ENCODE data around the gene GMDS.

GMDS gene

GRCh38 chr6:1911474-1911873, 333.9 kb downstream of the GMDS start:
- in situ Hi-C loops (cut with MboI; ENCODE audit: low sequenced_read_pairs), result no loop called here

DNA sequence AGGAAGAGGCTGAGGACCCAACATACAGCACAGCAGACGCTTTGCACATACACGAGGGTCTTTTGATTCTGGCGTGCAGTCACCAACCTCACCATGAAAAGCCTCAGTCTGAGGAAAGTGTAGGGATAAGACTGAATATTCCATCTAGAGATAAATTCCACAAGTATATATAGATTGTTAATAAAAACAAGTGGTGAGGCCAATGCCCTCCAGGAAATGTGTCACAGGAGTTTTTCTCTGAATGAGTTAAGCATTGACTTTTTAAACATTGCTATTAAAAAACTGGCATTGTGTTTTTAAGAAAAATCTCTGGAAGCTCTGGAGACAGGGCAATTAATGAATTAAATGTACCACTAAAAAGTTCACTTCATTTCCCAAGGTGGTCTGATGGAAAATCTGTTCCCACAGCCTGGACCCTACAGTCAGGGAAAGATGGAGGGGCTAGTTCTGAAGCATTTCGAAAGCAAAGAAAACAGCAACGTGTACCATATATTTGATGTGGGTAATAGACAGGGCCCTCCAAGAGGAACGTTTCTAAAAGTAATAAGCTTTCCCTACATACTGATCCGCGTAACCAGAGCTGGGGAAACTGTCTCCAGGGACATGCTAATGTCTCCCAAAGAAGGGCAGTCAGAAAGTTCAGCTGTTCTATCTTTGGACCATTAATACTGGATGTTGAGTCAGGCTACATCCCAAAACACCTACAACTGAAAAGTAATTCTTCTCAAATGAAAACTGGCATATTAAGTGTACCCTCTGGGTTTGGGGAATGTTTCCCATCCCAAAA, 334.6 kb downstream of the GMDS start:
- in situ Hi-C loops (cut with MboI; ENCODE audit: low sequenced_read_pairs), result no loop called here

- in situ Hi-C loops (cut with MboI; ENCODE audit: low sequenced_read_pairs), result no loop called here
Observed at GRCh38 chr6:1908784-1909183, 336.6 kb downstream of the GMDS start.

GRCh38 chr6:1906609-1907008, 338.8 kb downstream of the GMDS start:
- in situ Hi-C loops (cut with MboI; ENCODE audit: low sequenced_read_pairs), result no loop called here

DNA sequence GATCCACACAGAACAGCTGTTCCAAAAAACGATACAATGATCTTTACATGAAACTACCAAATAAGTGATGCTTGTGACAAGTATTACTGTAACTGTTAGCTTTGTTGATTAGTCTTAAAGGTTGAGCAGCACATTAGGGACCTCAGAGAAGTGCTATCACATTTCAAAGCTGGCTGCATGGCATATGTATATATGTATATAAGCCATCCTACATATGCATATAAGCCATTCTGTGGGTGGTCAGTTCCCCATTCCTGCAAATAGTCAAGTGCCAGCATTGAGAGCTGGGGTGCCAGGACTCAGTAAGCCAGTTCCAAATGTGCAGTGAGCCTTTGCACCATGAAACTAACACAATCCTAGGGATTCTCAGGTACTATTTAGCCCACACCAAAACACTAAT, 339.4 kb downstream of the GMDS start:
- in situ Hi-C loops (cut with MboI; ENCODE audit: low sequenced_read_pairs), result no loop called here

- in situ Hi-C loops (cut with MboI; ENCODE audit: low sequenced_read_pairs), result no loop called here
Observed at GRCh38 chr6:1904898-1905297, 340.5 kb downstream of the GMDS start.

DNA sequence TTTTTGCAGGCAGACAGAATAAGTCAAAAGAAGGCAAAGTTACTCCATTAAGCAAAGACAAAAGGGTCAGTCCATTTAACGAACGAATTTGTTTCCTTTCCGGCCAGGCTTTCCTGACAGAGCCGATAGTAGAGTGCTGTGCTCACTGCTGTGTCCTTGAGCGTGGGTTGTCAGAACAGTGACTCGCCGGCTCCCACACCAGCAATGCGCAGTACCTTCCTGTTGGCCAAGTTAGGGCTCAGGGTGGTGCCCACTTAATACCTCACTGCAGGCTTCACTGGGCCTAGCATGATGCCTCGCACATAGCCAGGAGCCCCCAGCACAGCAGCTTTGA, 341.0 kb downstream of the GMDS start:
- in situ Hi-C loops (cut with MboI; ENCODE audit: low sequenced_read_pairs), result no loop called here

DNA sequence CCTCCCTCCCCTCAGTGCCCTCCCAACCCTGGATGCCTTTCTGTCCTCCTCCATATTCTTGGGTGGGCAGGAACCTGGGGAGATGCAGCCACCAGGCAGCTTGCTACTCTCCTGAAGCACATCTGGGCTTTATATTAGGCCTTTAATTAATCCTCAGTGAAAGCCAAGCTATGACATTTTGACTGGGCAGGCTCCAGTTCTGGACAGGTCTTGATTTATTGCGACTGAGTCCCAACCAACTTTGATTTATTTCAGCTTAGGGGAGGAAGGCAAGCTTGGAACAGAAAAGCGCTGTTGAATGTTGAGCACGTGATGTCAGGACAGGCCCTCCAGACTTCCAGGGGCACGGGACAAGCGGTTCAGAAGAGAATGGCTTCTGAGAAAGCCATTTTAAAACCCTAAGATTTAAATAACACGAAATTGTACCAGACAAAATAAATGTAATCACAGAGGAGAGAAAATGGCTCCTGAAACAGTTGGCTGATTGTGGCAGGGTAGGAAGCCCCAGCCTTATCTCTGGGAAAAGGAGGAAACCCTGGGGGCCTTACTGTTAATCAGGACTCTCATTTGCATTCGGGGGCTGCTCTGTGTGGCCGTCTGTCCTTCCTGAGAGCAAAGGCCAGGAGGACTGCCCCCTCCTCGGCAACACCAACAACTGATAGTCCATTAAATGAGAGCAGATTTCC, 341.5 kb downstream of the GMDS start:
- in situ Hi-C loops (cut with MboI; ENCODE audit: low sequenced_read_pairs), result no loop called here

GRCh38 chr6:1901556-1901955, 343.8 kb downstream of the GMDS start:
- in situ Hi-C loops (cut with MboI; ENCODE audit: low sequenced_read_pairs), result no loop called here

DNA sequence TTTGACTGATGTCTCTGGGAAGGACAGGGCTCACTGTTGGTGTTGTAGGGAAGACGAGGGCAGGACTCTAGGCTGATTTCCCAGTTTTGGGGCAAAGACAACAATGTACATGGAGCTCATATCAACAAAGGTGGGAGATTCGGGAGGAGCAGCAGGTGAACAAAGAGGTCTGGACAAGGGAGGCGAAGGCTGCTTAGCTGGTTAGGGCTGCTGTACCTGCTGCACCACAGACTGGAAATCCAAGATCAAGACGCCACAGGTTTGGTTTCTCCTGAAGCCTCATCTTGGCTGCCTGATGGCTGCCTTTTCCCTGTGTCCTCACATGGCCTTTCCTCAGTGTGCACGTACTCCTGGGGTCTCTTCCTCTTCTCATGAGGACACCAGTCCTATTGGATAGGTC, 348.5 kb downstream of the GMDS start:
- in situ Hi-C loops (cut with MboI; ENCODE audit: low sequenced_read_pairs), result no loop called here

DNA sequence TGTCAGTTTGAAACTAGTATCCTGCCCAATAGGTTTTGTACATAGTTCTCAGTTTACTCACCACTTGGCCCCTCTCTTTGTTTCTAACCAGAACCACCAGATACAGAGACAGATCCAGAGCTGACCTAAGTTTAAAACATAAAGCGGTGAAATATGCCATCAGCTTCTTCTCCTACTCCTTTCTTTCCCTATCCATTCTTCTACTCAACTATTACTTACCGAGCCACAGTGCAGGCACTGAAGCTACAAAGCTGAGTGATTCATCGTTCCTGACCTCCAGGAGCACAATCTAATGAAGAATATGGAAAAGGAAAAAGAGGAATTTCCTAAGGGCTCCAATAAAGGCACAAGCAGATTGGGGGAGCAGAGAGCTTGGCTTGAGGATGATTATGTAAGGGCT, 349.7 kb downstream of the GMDS start:
- in situ Hi-C loops (cut with MboI; ENCODE audit: low sequenced_read_pairs), result no loop called here

GRCh38 chr6:1894954-1895353, 350.5 kb downstream of the GMDS start:
- in situ Hi-C loops (cut with MboI; ENCODE audit: low sequenced_read_pairs), result no loop called here

GRCh38 chr6:1893470-1894130, 351.8 kb downstream of the GMDS start:
- in situ Hi-C loops (cut with MboI; ENCODE audit: low sequenced_read_pairs), result no loop called here

DNA sequence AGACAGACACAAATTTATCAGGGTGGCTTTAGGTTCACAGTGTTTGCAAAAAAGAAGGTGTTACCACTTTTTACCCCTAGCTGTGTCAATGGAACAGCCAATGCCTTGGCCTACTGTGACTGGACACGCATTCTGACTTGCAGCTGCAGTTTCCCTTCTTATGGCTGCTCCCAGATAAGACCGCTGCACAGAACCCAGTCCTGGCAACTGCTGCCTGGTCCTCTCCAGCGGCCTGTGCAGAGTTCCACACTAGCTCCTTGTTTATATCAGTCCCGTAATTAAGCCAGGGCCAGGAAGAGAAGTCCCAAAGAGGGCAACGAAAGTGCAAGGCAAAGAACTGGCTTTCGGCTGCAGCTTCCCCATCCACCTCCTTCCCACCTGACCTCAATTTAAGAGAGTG, 352.7 kb downstream of the GMDS start:
- in situ Hi-C loops (cut with MboI; ENCODE audit: low sequenced_read_pairs), result no loop called here

DNA sequence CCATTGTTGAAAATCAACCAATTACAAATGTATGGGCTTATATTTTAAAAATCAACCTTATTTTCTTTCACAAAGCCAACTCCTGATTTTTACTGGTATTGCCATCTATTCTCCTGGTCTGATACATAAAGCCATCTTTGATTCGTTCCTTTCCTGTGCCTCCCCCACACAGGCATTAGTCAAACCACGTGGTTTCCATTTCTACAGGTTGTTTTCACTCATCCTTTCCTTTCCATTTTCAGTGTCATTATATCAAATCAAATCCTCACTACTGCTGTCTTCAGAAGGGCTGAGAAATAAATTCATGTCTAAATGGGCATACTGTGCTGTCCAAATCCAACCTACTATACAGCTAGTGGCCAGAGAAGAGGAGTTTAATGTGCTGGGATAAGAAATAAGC, 354.4 kb downstream of the GMDS start:
- in situ Hi-C loops (cut with MboI; ENCODE audit: low sequenced_read_pairs), result no loop called here

- in situ Hi-C loops (cut with MboI; ENCODE audit: low sequenced_read_pairs), result no loop called here
Observed at GRCh38 chr6:1890071-1890470, 355.3 kb downstream of the GMDS start.

DNA sequence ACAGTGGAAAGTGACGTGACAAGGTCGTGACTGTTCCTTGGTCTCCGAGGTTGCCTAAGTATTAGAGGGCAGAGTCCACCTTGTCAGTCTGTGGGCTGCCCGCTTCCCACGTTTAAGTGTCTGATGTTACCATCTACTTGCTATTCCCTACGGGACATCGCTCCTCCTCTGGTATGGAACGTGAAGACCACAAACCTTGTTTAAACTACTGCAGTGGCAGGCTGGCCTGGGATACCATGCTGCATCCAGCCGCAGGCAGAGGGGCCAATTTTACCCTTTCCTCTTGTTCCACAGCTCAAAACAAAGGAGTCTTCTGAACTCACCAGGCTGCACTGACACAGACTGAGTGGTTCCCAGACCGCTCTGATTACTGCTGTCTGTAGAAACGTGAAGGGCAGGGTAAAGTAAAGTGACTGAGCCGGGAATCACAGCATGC, 359.8 kb downstream of the GMDS start:
- in situ Hi-C loops (cut with MboI; ENCODE audit: low sequenced_read_pairs), result no loop called here

DNA sequence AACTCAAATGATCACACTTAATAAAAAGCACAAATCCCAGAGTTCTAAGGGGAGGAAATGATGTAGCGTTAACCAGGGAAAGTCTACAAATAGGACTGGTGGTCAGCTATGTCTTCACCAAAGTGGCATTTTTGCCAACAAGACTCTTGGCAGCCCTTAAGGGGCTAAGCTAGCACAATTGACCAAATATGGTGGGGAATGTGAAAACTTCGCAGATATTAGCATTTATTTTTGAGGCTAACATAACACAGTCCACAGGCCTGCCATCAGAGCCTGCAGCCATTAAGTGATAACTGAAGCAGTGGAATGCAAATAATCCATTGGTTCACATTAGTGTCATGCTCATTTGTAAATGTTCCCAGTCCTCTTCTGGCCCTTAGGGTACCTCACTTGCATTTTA, 361.1 kb downstream of the GMDS start:
- in situ Hi-C loops (cut with MboI; ENCODE audit: low sequenced_read_pairs), result no loop called here

DNA sequence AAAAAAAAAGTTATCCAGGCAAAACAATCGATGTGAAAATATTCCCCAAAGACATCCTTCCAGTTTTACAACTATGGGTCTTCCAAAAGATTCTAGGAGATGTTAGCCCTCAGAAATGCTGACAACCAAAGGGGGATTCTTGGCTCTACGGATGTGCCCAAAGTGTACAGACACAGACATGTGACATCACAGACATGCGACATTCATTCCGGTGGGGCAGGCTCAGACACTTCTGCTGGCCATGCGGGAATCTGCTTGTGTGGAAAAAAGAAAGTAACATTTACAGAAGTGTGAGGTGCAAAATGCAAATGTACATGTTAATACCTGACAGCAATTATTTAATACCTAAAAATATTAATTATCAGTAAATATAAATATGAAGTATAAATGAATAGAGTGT, 367.1 kb downstream of the GMDS start:
- in situ Hi-C loops (cut with MboI; ENCODE audit: low sequenced_read_pairs), result no loop called here

DNA sequence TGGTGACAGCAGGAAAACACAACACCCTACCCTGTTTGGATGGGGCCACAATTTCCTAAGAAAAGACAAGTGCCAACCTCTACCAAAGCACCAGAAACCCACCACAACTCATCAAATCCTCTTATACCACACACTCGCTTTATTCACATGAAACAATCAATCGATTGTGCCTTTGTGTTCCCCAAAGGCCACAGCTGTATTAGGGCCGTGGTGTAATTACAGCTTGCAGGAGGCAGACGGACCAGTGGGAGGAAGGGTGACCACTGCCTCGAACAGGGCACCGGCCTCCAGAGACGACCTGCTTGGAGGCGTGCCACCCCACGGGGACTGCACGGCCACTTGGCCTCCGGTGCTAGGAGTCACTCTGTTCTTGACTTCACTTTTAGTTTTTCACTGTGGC, 371.6 kb downstream of the GMDS start:
- in situ Hi-C loops (cut with MboI; ENCODE audit: low sequenced_read_pairs), result no loop called here

- in situ Hi-C loops (cut with MboI; ENCODE audit: low sequenced_read_pairs), result no loop called here
Observed at GRCh38 chr6:1872649-1873131, 372.7 kb downstream of the GMDS start.

DNA sequence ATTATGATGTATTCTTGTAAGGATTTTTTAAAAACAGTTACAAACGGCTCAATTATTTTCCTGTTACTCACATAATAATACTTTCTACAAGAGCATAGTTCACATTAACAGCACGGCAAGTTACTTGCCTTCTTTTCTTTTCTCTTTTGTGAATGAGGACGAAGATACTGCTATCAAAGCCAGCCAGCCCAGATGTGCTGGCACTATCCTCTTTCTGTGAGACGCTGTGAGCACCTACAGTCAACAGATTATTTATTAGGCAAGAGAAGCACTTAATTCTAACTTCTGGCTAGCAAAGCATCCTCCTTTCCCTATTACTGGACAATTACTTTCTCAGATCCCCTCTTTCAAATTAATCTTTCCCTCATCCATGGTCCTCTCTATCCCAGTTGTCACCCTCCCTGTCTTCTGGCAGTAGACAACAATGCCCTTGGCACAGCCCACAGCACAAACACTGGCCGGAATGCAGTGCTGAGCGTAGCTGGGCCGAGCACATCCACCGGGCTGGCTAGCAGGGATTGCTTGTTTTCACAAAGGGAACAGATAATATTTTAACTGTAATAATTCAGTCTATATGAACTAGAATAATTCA, 373.6 kb downstream of the GMDS start:
- in situ Hi-C loops (cut with MboI; ENCODE audit: low sequenced_read_pairs), result no loop called here
